Gastroesophageal sphincter (tissue), 4 donors: ENCODE measurements around the gene FABP2. TPM values are rescaled to one million over a fixed set of nuclear protein-coding genes. Genes with fewer than 3 reads are reported as not detected.

ENCODE experiments used
- ATAC-seq: fragments of 150-250 bp; one replicate; pipeline ENCODE4 v1.9.1; 2016; ENCODE audit warnings: mild to moderate bottlenecking, moderate library complexity
- H3K27ac ChIP-seq, 4 donors: fragments of 200-600 bp; sonication (generic) in 3 of 4; 1 replicate in 3 of 4; 2 replicates in 1 of 4; pipeline ENCODE4 v1.5.1; 2016 to 2019
- H3K27me3 ChIP-seq: fragments of 200-600 bp; sonication (generic); one replicate; pipeline ENCODE4 v1.5.1; 2019
- H3K36me3 ChIP-seq, 2 donors: fragments of 200-600 bp; sonication (generic); one replicate each; pipeline ENCODE4 v1.5.1; 2019; ENCODE audit warnings: control low read depth in 1 of 2
- H3K4me1 ChIP-seq, 3 donors: fragments of 200-600 bp; sonication (generic); 1 replicate in 2 of 3; 2 replicates in 1 of 3; pipeline ENCODE4 v1.5.1; 2016 to 2019; ENCODE audit warnings: control low read depth in 2 of 3
- H3K4me3 ChIP-seq, 2 donors: fragments of 200-600 bp; sonication (generic); one replicate each; pipeline ENCODE4 v1.5.1; 2019; ENCODE audit warnings: mild to moderate bottlenecking in 1 of 2, moderate library complexity in 1 of 2
- H3K9me3 ChIP-seq, 3 donors: fragments of 200-600 bp; sonication (generic); one replicate each; pipeline ENCODE4 v1.5.1; 2017 to 2019; ENCODE audit warnings: control low read depth in 2 of 3
- EP300 ChIP-seq: sonication (generic); formaldehyde crosslinking; IDR thresholded peaks from one replicate; pipeline ENCODE4 v1.6.1; 2017; ENCODE audit warnings: antibody characterized with exemption, mild to moderate bottlenecking
- POLR2A ChIP-seq, 2 donors: fragments of 450-650 bp; IDR thresholded peaks; one replicate each; pipeline ENCODE4 v1.6.1; 2017; ENCODE audit warnings: antibody characterized with exemption in 2 of 2, mild to moderate bottlenecking in 2 of 2, moderate library complexity in 1 of 2
- POLR2AphosphoS5 ChIP-seq: sonication (generic); formaldehyde crosslinking; IDR thresholded peaks from one replicate; pipeline ENCODE4 v1.6.1; 2017; ENCODE audit warnings: antibody characterized with exemption
- WGBS, 2 donors: methylation state at CpG; one replicate each; pipeline ENCODE4 v1.1.5; 2018; ENCODE audit warnings: low coverage in 1 of 2; 5-methylcytosine and 5-hydroxymethylcytosine counted together
- total RNA-seq, 4 donors: library from RNA; depleted of rRNA; stranded (reverse); fragments of >200 nt; gene quantifications; one replicate each; pipeline ENCODE4 v1.1.0, GENCODE V29; 2016
- TF ChIP-seq, protein P1 (sequence below), 4 experiments: fragments of 200-600 bp in 2 of 4; fragments of 450-650 bp in 2 of 4; sonication (generic) in 1 of 4; IDR thresholded peaks; one replicate each; pipeline ENCODE4 v1.5.1; 2017 to 2019; ENCODE audit warnings: antibody characterized with exemption in 4 of 4, mild to moderate bottlenecking in 2 of 4, moderate library complexity in 2 of 4

The FABP2 gene
- total RNA-seq, 4 donors from 2014 or later, result not detected

DNA sequence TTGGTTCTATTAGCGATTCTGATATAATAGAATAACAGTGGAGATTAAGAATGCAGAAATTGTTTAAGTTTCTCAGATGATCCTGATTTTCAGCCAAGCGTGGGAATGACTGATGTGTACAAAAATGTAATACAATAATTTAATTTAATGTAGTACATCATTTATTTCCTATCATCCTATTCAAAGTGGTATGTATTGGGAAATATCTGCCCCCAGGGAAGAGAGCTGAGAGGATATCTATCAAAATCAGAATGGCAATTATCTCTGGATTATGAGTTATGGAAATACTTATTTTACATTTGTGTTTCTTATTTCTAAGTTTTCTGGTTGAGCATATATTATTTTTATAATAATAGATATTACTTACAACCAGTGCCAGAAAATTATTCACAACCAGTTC is 3.9 kb downstream of the FABP2 start:
- Histone ChIP-seq H3K36me3 (no peaks in the 10 kb centered on the region), H3K4me1 (no peaks in the 10 kb centered on the region), H3K27ac (no peak overlapping the region), H3K9me3 (no peaks in the 10 kb centered on the region), H3K4me3 (no peak overlapping the region), H3K27me3 (no peaks in the 10 kb centered on the region)
- WGBS, 2 donors, result 33 to 48% methylated on average over 2 of the region's 2 CpGs
- ATAC-seq, result no peak
- TF ChIP-seq POLR2A (IDR thresholded peaks at IDR 0.05), result no peak
- TF ChIP-seq, protein P1, sequence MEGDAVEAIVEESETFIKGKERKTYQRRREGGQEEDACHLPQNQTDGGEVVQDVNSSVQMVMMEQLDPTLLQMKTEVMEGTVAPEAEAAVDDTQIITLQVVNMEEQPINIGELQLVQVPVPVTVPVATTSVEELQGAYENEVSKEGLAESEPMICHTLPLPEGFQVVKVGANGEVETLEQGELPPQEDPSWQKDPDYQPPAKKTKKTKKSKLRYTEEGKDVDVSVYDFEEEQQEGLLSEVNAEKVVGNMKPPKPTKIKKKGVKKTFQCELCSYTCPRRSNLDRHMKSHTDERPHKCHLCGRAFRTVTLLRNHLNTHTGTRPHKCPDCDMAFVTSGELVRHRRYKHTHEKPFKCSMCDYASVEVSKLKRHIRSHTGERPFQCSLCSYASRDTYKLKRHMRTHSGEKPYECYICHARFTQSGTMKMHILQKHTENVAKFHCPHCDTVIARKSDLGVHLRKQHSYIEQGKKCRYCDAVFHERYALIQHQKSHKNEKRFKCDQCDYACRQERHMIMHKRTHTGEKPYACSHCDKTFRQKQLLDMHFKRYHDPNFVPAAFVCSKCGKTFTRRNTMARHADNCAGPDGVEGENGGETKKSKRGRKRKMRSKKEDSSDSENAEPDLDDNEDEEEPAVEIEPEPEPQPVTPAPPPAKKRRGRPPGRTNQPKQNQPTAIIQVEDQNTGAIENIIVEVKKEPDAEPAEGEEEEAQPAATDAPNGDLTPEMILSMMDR (IDR thresholded peaks at IDR 0.05), result no peak
- no peak for TF ChIP-seq POLR2AphosphoS5
- TF ChIP-seq EP300, result no peak

GRCh38 chr4:119315036-119315435 is 6.9 kb downstream of the FABP2 start:
- 60 to 68% methylated on average over 2 of the region's 2 CpGs for whole genome bisulfite sequencing, 2 donors
- Histone ChIP-seq H3K9me3 (no peaks in the 10 kb centered on the region), H3K27ac (no peak overlapping the region), H3K27me3 (no peaks in the 10 kb centered on the region), H3K4me3 (no peak overlapping the region), H3K36me3 (no peaks in the 10 kb centered on the region), H3K4me1 (no peaks in the 10 kb centered on the region)
- ATAC-seq, result no peak
- TF ChIP-seq, protein P1 (IDR thresholded peaks at IDR 0.05), result no peak
- TF ChIP-seq POLR2A (IDR thresholded peaks at IDR 0.05) (no peak), EP300 (no peak), POLR2AphosphoS5 (no peak)

- H3K4me1 ChIP-seq, result no peaks in the 10 kb centered on the region
- WGBS, 2 donors, result 9 to 12% methylated on average over 4 of the region's 4 CpGs
- TF ChIP-seq EP300 (no peak), POLR2AphosphoS5 (no peak)
- TF ChIP-seq, protein P1 (IDR thresholded peaks at IDR 0.05), result peak; percentile 21 to 67 (median 48)
- H3K27ac ChIP-seq, result no peak overlapping the region
- no peaks in the 10 kb centered on the region for H3K36me3 ChIP-seq
- H3K4me3 ChIP-seq, result no peak overlapping the region
- peak; percentile 57 for ATAC-seq
- H3K27me3 ChIP-seq, result no peaks in the 10 kb centered on the region
- no peaks in the 10 kb centered on the region for H3K9me3 ChIP-seq
Observed at GRCh38 chr4:119314356-119314755, 7.6 kb downstream of the FABP2 start.

- ATAC-seq, result no peak
- Histone ChIP-seq H3K4me1 (no peaks in the 10 kb centered on the region), H3K9me3 (no peaks in the 10 kb centered on the region), H3K4me3 (no peak overlapping the region), H3K27ac (no peak overlapping the region), H3K36me3 (no peaks in the 10 kb centered on the region), H3K27me3 (no peaks in the 10 kb centered on the region)
- TF ChIP-seq EP300 (no peak), POLR2A (IDR thresholded peaks at IDR 0.05) (no peak), POLR2AphosphoS5 (no peak)
- TF ChIP-seq, protein P1 (IDR thresholded peaks at IDR 0.05), result no peak
Observed at GRCh38 chr4:119313237-119313636, 8.7 kb downstream of the FABP2 start.

GRCh38 chr4:119310826-119311225 is 11.1 kb downstream of the FABP2 start:
- no peak overlapping the region for H3K4me3 ChIP-seq
- 53 to 58% methylated on average over 1 of the region's 1 CpG for WGBS, 2 donors
- no peaks in the 10 kb centered on the region for H3K9me3 ChIP-seq
- TF ChIP-seq EP300 (no peak), POLR2A (IDR thresholded peaks at IDR 0.05) (no peak), POLR2AphosphoS5 (no peak)
- TF ChIP-seq, protein P1 (IDR thresholded peaks at IDR 0.05), result no peak
- no peak for ATAC-seq
- H3K36me3 ChIP-seq, result no peaks in the 10 kb centered on the region
- H3K27ac ChIP-seq, result no peak overlapping the region
- no peaks in the 10 kb centered on the region for H3K4me1 ChIP-seq
- H3K27me3 ChIP-seq, result no peaks in the 10 kb centered on the region
